Raji (cell line): ENCODE data around the gene ANKRD31.

Experiments
- POLR2A ChIP-seq: IDR thresholded peaks from 2 replicates; pipeline ENCODE4 v1.6.1; 2011; ENCODE audit warnings: low read depth, low read length, control low read depth; ENCODE audit not compliant: insufficient read depth

Gene ANKRD31

DNA sequence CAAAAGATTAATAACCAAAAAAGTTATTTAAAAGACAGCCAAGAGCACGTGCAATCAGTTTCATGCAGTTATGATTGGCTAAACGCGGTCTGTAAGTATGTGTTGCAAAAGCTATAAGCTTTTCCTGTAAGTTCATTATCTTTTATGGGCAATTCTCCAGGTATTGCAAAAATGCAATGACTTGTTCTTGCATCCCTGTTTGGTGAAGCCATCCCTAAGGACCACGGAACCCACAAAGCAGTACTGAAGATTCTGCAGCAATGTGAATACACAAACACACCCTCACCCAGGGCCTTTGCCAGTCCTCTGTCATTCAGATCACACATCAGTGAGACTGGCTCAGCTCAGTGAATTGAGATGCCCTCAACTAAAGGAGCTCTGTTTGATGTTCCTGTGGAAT, 195.7 kb downstream of the ANKRD31 start:
- no peak for TF ChIP-seq POLR2A

GRCh38 chr5:75037106-75037505, 199.6 kb downstream of the ANKRD31 start:
- TF ChIP-seq POLR2A: no peak

DNA sequence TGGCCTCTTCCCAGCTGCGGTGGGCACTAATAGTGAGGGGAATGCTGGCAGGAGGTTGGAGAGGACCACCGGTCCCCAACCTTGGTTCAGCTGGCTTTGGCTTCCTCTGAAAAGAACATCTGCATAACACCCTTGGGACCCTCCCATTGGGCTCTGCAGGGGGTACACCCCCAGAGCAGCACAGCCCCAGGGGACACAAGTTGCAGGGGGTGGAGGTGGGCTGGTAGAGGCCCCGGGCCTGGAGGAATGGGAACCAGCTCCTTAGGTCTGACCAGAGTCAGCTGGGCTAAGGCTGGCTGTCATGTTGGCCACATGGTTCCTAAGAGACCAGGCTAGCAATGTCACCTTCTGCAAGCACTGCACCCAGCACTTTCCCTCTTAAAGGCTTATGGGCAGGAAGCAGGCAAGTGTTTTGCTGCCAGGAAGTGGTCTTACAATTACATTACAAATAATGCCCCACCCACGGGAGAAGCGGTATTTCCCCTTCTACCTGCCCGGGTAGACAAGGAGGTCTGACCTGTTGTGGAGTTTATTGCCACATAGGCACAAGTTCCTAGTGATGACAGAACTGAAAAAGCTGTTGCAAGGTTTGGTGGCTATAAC, 202.4 kb downstream of the ANKRD31 start:
- TF ChIP-seq POLR2A: no peak

DNA sequence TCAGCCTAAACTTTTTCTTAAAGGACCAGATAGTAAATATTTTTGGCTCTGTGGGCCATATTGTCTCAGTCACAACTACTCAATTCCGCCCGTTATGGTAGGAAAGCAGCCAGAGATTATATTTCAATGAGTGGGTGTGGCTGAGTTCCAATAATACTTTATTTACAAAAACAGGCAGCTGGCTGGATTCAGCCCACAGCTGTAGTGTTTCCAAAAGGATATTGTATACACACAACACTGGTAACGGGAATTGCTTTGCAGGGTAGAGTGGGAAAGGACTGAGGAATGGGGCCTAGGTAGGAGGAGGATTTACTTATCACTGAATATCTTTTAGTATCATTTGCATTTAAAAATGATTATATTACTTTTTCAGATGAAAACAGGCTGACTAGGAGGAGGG, 205.3 kb downstream of the ANKRD31 start:
- TF ChIP-seq POLR2A: no peak

GRCh38 chr5:75028090-75028489, 208.6 kb downstream of the ANKRD31 start:
- no peak for TF ChIP-seq POLR2A

- TF ChIP-seq POLR2A: no peak
Measured at GRCh38 chr5:75023368-75024159, 213.1 kb downstream of the ANKRD31 start.

- no peak for TF ChIP-seq POLR2A
Measured at GRCh38 chr5:75021800-75022199, 214.9 kb downstream of the ANKRD31 start.

DNA sequence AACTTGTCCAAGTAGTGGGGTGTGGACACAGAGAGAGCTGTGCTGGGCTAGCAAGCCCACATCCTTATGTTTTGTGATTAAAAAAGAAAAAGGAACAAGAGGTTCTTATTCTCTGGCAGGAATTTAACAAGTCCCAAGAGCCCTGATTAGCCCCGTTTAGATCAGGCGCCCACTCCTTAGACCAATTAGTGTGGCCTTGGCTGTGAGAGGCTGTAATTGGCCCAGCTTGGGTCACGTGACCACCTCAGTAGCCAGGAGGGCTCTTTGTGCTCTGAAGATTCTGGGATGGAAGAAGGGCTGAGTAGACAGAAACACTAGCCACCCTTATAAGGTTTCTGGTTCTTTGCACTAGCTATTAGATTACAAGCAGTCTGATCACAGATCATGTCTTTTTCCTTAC, 215.5 kb downstream of the ANKRD31 start:
- TF ChIP-seq POLR2A: no peak

GRCh38 chr5:75020016-75020656, 216.5 kb downstream of the ANKRD31 start:
- no peak for TF ChIP-seq POLR2A

DNA sequence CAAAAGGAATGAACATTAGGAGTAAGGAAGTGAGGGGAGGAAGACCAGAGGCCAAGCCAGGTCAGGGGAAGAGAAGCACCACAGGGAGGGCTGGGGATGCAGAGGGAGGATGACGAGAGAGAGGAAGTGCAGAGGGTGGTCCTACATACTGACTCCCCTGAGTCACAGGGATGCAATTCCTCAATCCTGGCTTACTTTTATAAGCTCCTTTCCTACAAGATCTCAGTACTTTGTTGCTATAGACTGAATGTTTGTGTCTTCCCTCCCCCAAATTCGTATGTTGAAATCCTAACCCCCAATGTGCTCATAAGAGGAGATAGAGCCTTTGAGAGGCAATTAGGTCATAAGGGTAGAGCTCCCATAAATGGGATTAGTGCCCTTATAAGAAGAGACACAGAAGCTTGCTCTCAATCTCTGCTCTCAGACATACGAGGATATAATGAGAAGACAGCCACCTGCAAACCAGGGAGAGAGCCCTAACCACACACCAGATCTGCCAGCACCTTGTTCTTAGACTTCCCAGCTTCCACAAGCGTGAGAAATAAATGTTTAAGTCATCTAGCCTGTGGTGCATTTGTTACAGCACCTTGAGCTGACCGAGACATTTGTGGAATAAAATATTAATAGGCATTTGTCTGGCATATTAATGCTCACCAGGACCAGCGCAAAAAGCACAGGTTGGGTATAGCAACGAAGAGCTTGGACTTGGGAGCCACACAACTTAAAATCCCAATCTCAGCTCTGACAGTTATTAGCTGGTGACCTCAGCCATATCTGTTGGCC, 217.7 kb downstream of the ANKRD31 start:
- no peak for TF ChIP-seq POLR2A
